Breast epithelium (tissue), 4 donors: ENCODE results near the gene WNT8B. TPM values are rescaled to one million over a fixed set of nuclear protein-coding genes. Genes with fewer than 3 reads are reported as not detected.

Source experiments
- DNase-seq, 2 donors: peaks; one replicate each; pipeline ENCODE4 v3.0.0-alpha.2; 2019; ENCODE audit warnings: low spot score in 2 of 2
- H3K27ac ChIP-seq, 2 donors: fragments of 200-600 bp; sonication (generic) in 1 of 2; one replicate each; pipeline ENCODE4 v1.5.1; 2016 to 2019; ENCODE audit warnings: mild to moderate bottlenecking in 1 of 2
- H3K27me3 ChIP-seq, 2 donors: fragments of 200-600 bp; sonication (generic) in 1 of 2; one replicate each; pipeline versions ENCODE4 v1.5.1 to v1.6.0; 2017 to 2019; ENCODE audit warnings: control low read depth in 1 of 2, mild to moderate bottlenecking in 1 of 2
- H3K36me3 ChIP-seq: fragments of 200-600 bp; one replicate; pipeline ENCODE4 v1.5.1; 2019
- H3K4me1 ChIP-seq, 2 donors: fragments of 200-600 bp; sonication (generic); one replicate each; pipeline ENCODE4 v1.5.1; 2016 to 2019; ENCODE audit warnings: control low read depth in 1 of 2
- H3K4me3 ChIP-seq, 3 donors: fragments of 200-600 bp; sonication (generic); 1 replicate in 2 of 3; 2 replicates in 1 of 3; pipeline ENCODE4 v1.5.1; 2016 to 2019; ENCODE audit warnings: mild to moderate bottlenecking in 3 of 3, moderate library complexity in 2 of 3
- H3K9me3 ChIP-seq, 2 donors: fragments of 200-600 bp; sonication (generic) in 1 of 2; one replicate each; pipeline ENCODE4 v1.5.1; 2016 to 2019; ENCODE audit warnings: control low read depth in 1 of 2
- CTCF ChIP-seq, 3 donors: fragments of 450-650 bp; IDR thresholded peaks; one replicate each; pipeline ENCODE4 v1.5.1; 2016 to 2017; ENCODE audit warnings: antibody characterized with exemption in 3 of 3, mild to moderate bottlenecking in 3 of 3, moderate library complexity in 3 of 3
- POLR2A ChIP-seq: fragments of 450-650 bp; IDR thresholded peaks from one replicate; pipeline ENCODE4 v1.6.1; 2016; ENCODE audit warnings: antibody characterized with exemption, mild to moderate bottlenecking, moderate library complexity
- POLR2AphosphoS5 ChIP-seq, 3 donors: sonication (generic); formaldehyde crosslinking; IDR thresholded peaks; one replicate each; pipeline ENCODE4 v1.6.1; 2017; ENCODE audit warnings: antibody characterized with exemption in 3 of 3
- intact Hi-C: fragments of 100-400 bp; cut with DNase I; formaldehyde crosslinking; loops from one replicate; pipeline ENCODE4 v1.15.1; 2023; ENCODE audit warnings: low total_unique reads
- total RNA-seq, 3 donors: library from RNA; depleted of rRNA; stranded (reverse); fragments of >200 nt; gene quantifications; one replicate each; pipeline ENCODE4 v1.1.0, GENCODE V29; 2016

Gene WNT8B
- total RNA-seq, 3 donors from 2014 or later = not detected

DNA sequence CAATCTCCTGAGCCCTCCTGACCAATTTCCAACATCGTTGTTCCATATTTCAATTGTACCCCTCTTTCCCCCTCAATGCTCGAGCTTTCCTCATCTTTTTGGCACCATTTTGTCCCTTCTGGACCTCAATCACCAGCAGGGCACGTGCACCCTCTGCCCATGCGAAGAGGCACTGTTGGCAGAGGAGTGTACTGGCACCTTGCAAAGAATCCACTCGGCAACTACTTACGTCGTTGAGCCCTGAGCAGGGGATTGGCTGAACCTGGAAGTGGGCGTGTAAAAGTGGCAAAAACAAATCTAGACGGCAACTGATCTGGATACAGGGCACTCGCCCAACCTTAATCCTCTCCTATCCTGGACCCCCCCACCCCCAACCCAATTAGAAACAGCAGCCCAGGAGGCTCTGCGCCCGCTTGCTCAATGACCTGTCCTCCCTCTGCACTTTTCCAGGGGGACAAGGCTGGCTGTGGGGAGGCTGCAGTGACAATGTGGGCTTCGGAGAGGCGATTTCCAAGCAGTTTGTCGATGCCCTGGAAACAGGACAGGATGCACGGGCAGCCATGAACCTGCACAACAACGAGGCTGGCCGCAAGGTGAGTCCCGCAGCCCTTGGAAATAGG is 18.8 kb downstream of the WNT8B start:
- intact Hi-C loops = no loop called here
- DNase-seq = peak; percentile 85 to 88
- peak overlapping the region; percentile 34 to 76 (median 56) for H3K4me3 ChIP-seq
- H3K36me3 ChIP-seq = no peaks in the 10 kb centered on the region
- H3K9me3 ChIP-seq = no peaks in the 10 kb centered on the region
- peaks cover 0 to 5% of the 10 kb centered on the region in 2 donors for H3K4me1 ChIP-seq
- TF ChIP-seq POLR2AphosphoS5 (IDR thresholded peaks at IDR 0.05) (no peak), CTCF (IDR thresholded peaks at IDR 0.05) (peak in 1 of 3 donors; percentile 10), POLR2A (no peak)
- peaks cover 0 to 28% of the 10 kb centered on the region in 2 donors for H3K27me3 ChIP-seq
- H3K27ac ChIP-seq = no peak overlapping the region

GRCh38 chr10:100482181-100482833 is 19.5 kb downstream of the WNT8B start:
- Histone ChIP-seq H3K36me3 (no peaks in the 10 kb centered on the region), H3K4me3 (peak overlapping the region; percentile 34 to 76 (median 56)), H3K9me3 (no peaks in the 10 kb centered on the region), H3K27ac (no peak overlapping the region), H3K4me1 (peaks cover 0 to 5% of the 10 kb centered on the region in 2 donors), H3K27me3 (peaks cover 0 to 28% of the 10 kb centered on the region in 2 donors)
- TF ChIP-seq POLR2AphosphoS5 (IDR thresholded peaks at IDR 0.05) (no peak), CTCF (IDR thresholded peaks at IDR 0.05) (peak; percentile 28 to 59 (median 46))
- DNase-seq = peak; percentile 37 to 77
- intact Hi-C loops = no loop called here

- intact Hi-C loops = no loop called here
- Histone ChIP-seq H3K4me3 (peak overlapping the region in 2 of 3 donors; percentile 56 to 76), H3K4me1 (peaks cover 0 to 5% of the 10 kb centered on the region in 2 donors), H3K36me3 (no peaks in the 10 kb centered on the region), H3K27me3 (peaks cover 0 to 28% of the 10 kb centered on the region in 2 donors), H3K27ac (no peak overlapping the region), H3K9me3 (no peaks in the 10 kb centered on the region)
- DNase-seq = no peak
- peak in 1 of 3 donors; percentile 4 for TF ChIP-seq CTCF (IDR thresholded peaks at IDR 0.05)
- TF ChIP-seq POLR2A = no peak
Observed at GRCh38 chr10:100482834-100483185, 20.0 kb downstream of the WNT8B start.

GRCh38 chr10:100483876-100484666 is 21.3 kb downstream of the WNT8B start:
- intact Hi-C loops = no loop called here

More at GRCh38 chr10:100483876-100484666, 21.3 kb downstream of the WNT8B start:
- no peak overlapping the region for H3K27ac ChIP-seq
- peaks cover 0 to 23% of the 10 kb centered on the region in 2 donors for H3K27me3 ChIP-seq
- TF ChIP-seq CTCF (IDR thresholded peaks at IDR 0.05) (no peak), POLR2AphosphoS5 (IDR thresholded peaks at IDR 0.05) (no peak), POLR2A (no peak)
- no peak overlapping the region for H3K4me3 ChIP-seq
- H3K9me3 ChIP-seq = no peaks in the 10 kb centered on the region
- peaks cover 0 to 5% of the 10 kb centered on the region in 2 donors for H3K4me1 ChIP-seq
- no peaks in the 10 kb centered on the region for H3K36me3 ChIP-seq
- DNase-seq = no peak
